ENCODE measurements around the gene MYO3B. TPM values are rescaled to one million over a fixed set of nuclear protein-coding genes. Genes with fewer than 3 reads are reported as not detected.

The MYO3B gene
- total RNA-seq, 2 experiments from 2014 or later = not detected

GRCh38 chr2:170381678-170382077 lies 203.7 kb downstream of the MYO3B start:
- Histone ChIP-seq H3K4me3 (ENCODE audit: low read depth, low read length, poor library complexity, severe bottlenecking) (no peak overlapping the region), H3K4me2 (ENCODE audit: low read length) (no peak overlapping the region), H3K36me3 (ENCODE audit: insufficient read depth, low read length) (no peaks in the 10 kb centered on the region), H2AFZ (ENCODE audit: low read length) (no peak overlapping the region), H3K27ac (ENCODE audit: low read depth, low read length, poor library complexity, severe bottlenecking) (no peak overlapping the region), H3K9me2 (ENCODE audit: insufficient read depth, low read length) (no peaks in the 10 kb centered on the region), H3K9me3 (ENCODE audit: low read length) (no peaks in the 10 kb centered on the region), H3K79me2 (ENCODE audit: insufficient read depth, low read depth, low read length) (no peaks in the 10 kb centered on the region), H3K4me1 (ENCODE audit: insufficient read depth, low read length, poor library complexity, severe bottlenecking) (no peaks in the 10 kb centered on the region), H4K20me1 (ENCODE audit: insufficient read depth, low read length) (no peaks in the 10 kb centered on the region)
- ChIA-PET POLR2A (no interaction called here), CTCF (ENCODE audit: unreplicated experiment) (no interaction called here)
- TF ChIP-seq EZH2phosphoT487 (IDR thresholded peaks at IDR 0.05; ENCODE audit: borderline replicate concordance, low read depth, low read length) (no peak), CTCF (conservative IDR thresholded peaks at IDR 0.05; ENCODE audit: low read length) (no peak)
- BruUV-seq (replicated peaks) = no TSS peak
- intact Hi-C loops (cut with micrococcal nuclease; ENCODE audit: unreplicated experiment) = no loop called here
- no peak for DNase-seq (ENCODE audit: low spot score)

GRCh38 chr2:170386554-170386953 lies 208.6 kb downstream of the MYO3B start:
- DNase-seq (ENCODE audit: low spot score) = no peak
- no peak for TF ChIP-seq EZH2phosphoT487 (IDR thresholded peaks at IDR 0.05; ENCODE audit: borderline replicate concordance, low read depth, low read length)
- no peak for TF ChIP-seq CTCF (conservative IDR thresholded peaks at IDR 0.05; ENCODE audit: low read length)
- H3K36me3 ChIP-seq (ENCODE audit: insufficient read depth, low read length) = no peaks in the 10 kb centered on the region
- no peak overlapping the region for H2AFZ ChIP-seq (ENCODE audit: low read length)
- no peaks in the 10 kb centered on the region for H4K20me1 ChIP-seq (ENCODE audit: insufficient read depth, low read length)
- H3K4me3 ChIP-seq (ENCODE audit: low read depth, low read length, poor library complexity, severe bottlenecking) = no peak overlapping the region
- no peaks in the 10 kb centered on the region for H3K4me1 ChIP-seq (ENCODE audit: insufficient read depth, low read length, poor library complexity, severe bottlenecking)
- no TSS peak for BruUV-seq (replicated peaks)
- H3K4me2 ChIP-seq (ENCODE audit: low read length) = no peak overlapping the region
- CTCF ChIA-PET (ENCODE audit: unreplicated experiment) = no interaction called here
- no peak overlapping the region for H3K27ac ChIP-seq (ENCODE audit: low read depth, low read length, poor library complexity, severe bottlenecking)
- H3K9me3 ChIP-seq (ENCODE audit: low read length) = no peaks in the 10 kb centered on the region
- POLR2A ChIA-PET = no interaction called here
- intact Hi-C loops (cut with micrococcal nuclease; ENCODE audit: unreplicated experiment) = no loop called here
- no peaks in the 10 kb centered on the region for H3K9me2 ChIP-seq (ENCODE audit: insufficient read depth, low read length)
- no peaks in the 10 kb centered on the region for H3K79me2 ChIP-seq (ENCODE audit: insufficient read depth, low read depth, low read length)

- TF ChIP-seq EZH2phosphoT487 (IDR thresholded peaks at IDR 0.05; ENCODE audit: borderline replicate concordance, low read depth, low read length) = no peak
- no peak for TF ChIP-seq CTCF (conservative IDR thresholded peaks at IDR 0.05; ENCODE audit: low read length)
- Histone ChIP-seq H3K9me3 (ENCODE audit: low read length) (no peaks in the 10 kb centered on the region), H3K9me2 (ENCODE audit: insufficient read depth, low read length) (no peaks in the 10 kb centered on the region), H3K4me2 (ENCODE audit: low read length) (no peak overlapping the region), H3K4me1 (ENCODE audit: insufficient read depth, low read length, poor library complexity, severe bottlenecking) (no peaks in the 10 kb centered on the region), H3K4me3 (ENCODE audit: low read depth, low read length, poor library complexity, severe bottlenecking) (no peak overlapping the region), H3K27ac (ENCODE audit: low read depth, low read length, poor library complexity, severe bottlenecking) (no peak overlapping the region), H2AFZ (ENCODE audit: low read length) (no peak overlapping the region), H3K36me3 (ENCODE audit: insufficient read depth, low read length) (no peaks in the 10 kb centered on the region), H3K79me2 (ENCODE audit: insufficient read depth, low read depth, low read length) (no peaks in the 10 kb centered on the region), H4K20me1 (ENCODE audit: insufficient read depth, low read length) (no peaks in the 10 kb centered on the region)
- CTCF ChIA-PET (ENCODE audit: unreplicated experiment) = no interaction called here
- DNase-seq (ENCODE audit: low spot score) = no peak
- no TSS peak for BruUV-seq (replicated peaks)
- intact Hi-C loops (cut with micrococcal nuclease; ENCODE audit: unreplicated experiment) = no loop called here
- POLR2A ChIA-PET = no interaction called here
Observed at GRCh38 chr2:170391018-170391417, 213.1 kb downstream of the MYO3B start.
